Measurements from ENCODE around the gene CNTNAP5. TPM values are rescaled to one million over a fixed set of nuclear protein-coding genes. Genes with fewer than 3 reads are reported as not detected.

Gene CNTNAP5
- total RNA-seq, 3 donors from 2014 or later = 3.3 TPM; not detected in 2

GRCh38 chr2:124575497-124575896 is 550.4 kb downstream of the CNTNAP5 start:
- peaks cover 5% of the 10 kb centered on the region for H3K4me1 ChIP-seq (ENCODE audit: low read depth)
- H3K4me3 ChIP-seq = no peak overlapping the region
- no peaks in the 10 kb centered on the region for H3K9me3 ChIP-seq
- DNase-seq = no peak
- intact Hi-C loops (cut with DNase I, micrococcal nuclease) = no loop called here
- no peak for TF ChIP-seq CTCF (IDR thresholded peaks at IDR 0.05)
- no peaks in the 10 kb centered on the region for H3K36me3 ChIP-seq (ENCODE audit: low read depth)
- ATAC-seq = no peak

- intact Hi-C loops (cut with DNase I, micrococcal nuclease) = no loop called here
Measured at GRCh38 chr2:124580263-124580662, 555.2 kb downstream of the CNTNAP5 start.

GRCh38 chr2:124582387-124582786 is 557.3 kb downstream of the CNTNAP5 start:
- no peak for TF ChIP-seq CTCF (IDR thresholded peaks at IDR 0.05)
- no peaks in the 10 kb centered on the region for H3K9me3 ChIP-seq
- no peaks in the 10 kb centered on the region for H3K36me3 ChIP-seq (ENCODE audit: low read depth)
- intact Hi-C loops (cut with DNase I, micrococcal nuclease) = no loop called here
- no peak for DNase-seq
- no peaks in the 10 kb centered on the region for H3K4me1 ChIP-seq (ENCODE audit: low read depth)
- H3K4me3 ChIP-seq = no peak overlapping the region
- ATAC-seq = no peak

More at GRCh38 chr2:124580263-124580662, 555.2 kb downstream of the CNTNAP5 start:
- no peak for DNase-seq
- no peaks in the 10 kb centered on the region for H3K9me3 ChIP-seq
- no peaks in the 10 kb centered on the region for H3K4me1 ChIP-seq (ENCODE audit: low read depth)
- no peak for ATAC-seq
- no peaks in the 10 kb centered on the region for H3K36me3 ChIP-seq (ENCODE audit: low read depth)
- no peak overlapping the region for H3K4me3 ChIP-seq
- no peak for TF ChIP-seq CTCF (IDR thresholded peaks at IDR 0.05)

GRCh38 chr2:124584615-124585014 is 559.5 kb downstream of the CNTNAP5 start:
- Histone ChIP-seq H3K4me3 (no peak overlapping the region), H3K9me3 (no peaks in the 10 kb centered on the region), H3K36me3 (ENCODE audit: low read depth) (no peaks in the 10 kb centered on the region), H3K4me1 (ENCODE audit: low read depth) (no peaks in the 10 kb centered on the region)
- ATAC-seq = no peak
- DNase-seq = no peak
- no peak for TF ChIP-seq CTCF (IDR thresholded peaks at IDR 0.05)
- intact Hi-C loops (cut with DNase I, micrococcal nuclease) = no loop called here

- ATAC-seq (no peak), DNase-seq (no peak)
- intact Hi-C loops (cut with DNase I, micrococcal nuclease) = no loop called here
Measured at GRCh38 chr2:124585277-124585676, 560.2 kb downstream of the CNTNAP5 start.

More at GRCh38 chr2:124585277-124585676, 560.2 kb downstream of the CNTNAP5 start:
- no peaks in the 10 kb centered on the region for H3K36me3 ChIP-seq (ENCODE audit: low read depth)
- no peaks in the 10 kb centered on the region for H3K4me1 ChIP-seq (ENCODE audit: low read depth)
- TF ChIP-seq CTCF (IDR thresholded peaks at IDR 0.05) = no peak
- no peak overlapping the region for H3K4me3 ChIP-seq
- H3K9me3 ChIP-seq = no peaks in the 10 kb centered on the region
